Upper lobe of left lung (tissue), 6 donors: Measurements from ENCODE around the gene BTNL2. TPM values are rescaled to one million over a fixed set of nuclear protein-coding genes. Genes with fewer than 3 reads are reported as not detected.
A peak's percentile ranks its signal among the peaks of the same experiment; 100 is the strongest.

Experiments
- ATAC-seq, 2 donors: fragments of 200-7000 bp; cut with Tn5 transposase; one replicate each; pipeline ENCODE4 v1.9.1; 2022; ENCODE audit warnings: mild to moderate bottlenecking in 2 of 2, moderate library complexity in 2 of 2; ENCODE audit not compliant: low FRiP score in 2 of 2
- DNase-seq, 2 donors: peaks; one replicate each; pipeline ENCODE4 v3.0.0-alpha.2; 2019 to 2020
- H3K27ac ChIP-seq, 4 donors: fragments of 200-600 bp; sonication (generic); one replicate each; pipeline ENCODE4 v1.5.1; 2016 to 2019
- H3K27me3 ChIP-seq, 4 donors: fragments of 200-600 bp; sonication (generic); one replicate each; pipeline ENCODE4 v1.5.1; 2017 to 2019
- H3K36me3 ChIP-seq, 4 donors: fragments of 200-600 bp; sonication (generic); one replicate each; pipeline ENCODE4 v1.5.1; 2016 to 2019
- H3K4me1 ChIP-seq, 4 donors: fragments of 200-600 bp; sonication (generic); one replicate each; pipeline ENCODE4 v1.5.1; 2018 to 2019
- H3K4me3 ChIP-seq, 4 donors: fragments of 200-600 bp; sonication (generic); one replicate each; pipeline ENCODE4 v1.5.1; 2017 to 2019; ENCODE audit warnings: mild to moderate bottlenecking in 2 of 4, moderate library complexity in 1 of 4
- H3K9me3 ChIP-seq, 4 donors: fragments of 200-600 bp; sonication (generic); one replicate each; pipeline ENCODE4 v1.5.1; 2018 to 2019
- EP300 ChIP-seq, 4 donors: sonication (generic); formaldehyde crosslinking; IDR thresholded peaks; one replicate each; pipeline ENCODE4 v1.5.1; 2017; ENCODE audit warnings: antibody characterized with exemption in 4 of 4, control low read depth in 2 of 4
- POLR2A ChIP-seq, 4 donors: fragments of 450-650 bp; IDR thresholded peaks; one replicate each; pipeline ENCODE4 v1.5.1; 2016 to 2017; ENCODE audit warnings: antibody characterized with exemption in 4 of 4, mild to moderate bottlenecking in 2 of 4
- POLR2AphosphoS5 ChIP-seq, 2 donors: sonication (generic); formaldehyde crosslinking; IDR thresholded peaks; one replicate each; pipeline ENCODE4 v1.5.1; 2017; ENCODE audit warnings: antibody characterized with exemption in 2 of 2
- WGBS, 2 donors: methylation state at CpG; one replicate each; pipeline ENCODE4 v1.1.5; 2017 to 2018; 5-methylcytosine and 5-hydroxymethylcytosine counted together
- total RNA-seq, 6 donors: library from RNA; depleted of rRNA in 4 of 6; stranded (reverse); fragments of >200 nt in 4 of 6; gene quantifications; one replicate each; pipeline versions ENCODE4 v1.1.0 to v1.2.1, GENCODE V29; 2016 to 2021
- TF ChIP-seq, protein P1 (sequence below), 6 experiments: fragments of 450-650 bp in 4 of 6; fragments of 200-600 bp in 2 of 6; sonication (generic) in 2 of 6; IDR thresholded peaks; one replicate each; pipeline ENCODE4 v1.5.1; 2016 to 2019; ENCODE audit warnings: antibody characterized with exemption in 6 of 6
- donor health status: DM: no; HTN: no; CAD: no; lungs with moderate emphysema.
- donor health status: DM: no; HTN: yes; CAD: no; lungs with severe emphysema.

BTNL2 gene
- total RNA-seq, 6 donors from 2014 or later, result not detected

- TF ChIP-seq POLR2A (IDR thresholded peaks at IDR 0.05), result no peak
- TF ChIP-seq, protein P1, sequence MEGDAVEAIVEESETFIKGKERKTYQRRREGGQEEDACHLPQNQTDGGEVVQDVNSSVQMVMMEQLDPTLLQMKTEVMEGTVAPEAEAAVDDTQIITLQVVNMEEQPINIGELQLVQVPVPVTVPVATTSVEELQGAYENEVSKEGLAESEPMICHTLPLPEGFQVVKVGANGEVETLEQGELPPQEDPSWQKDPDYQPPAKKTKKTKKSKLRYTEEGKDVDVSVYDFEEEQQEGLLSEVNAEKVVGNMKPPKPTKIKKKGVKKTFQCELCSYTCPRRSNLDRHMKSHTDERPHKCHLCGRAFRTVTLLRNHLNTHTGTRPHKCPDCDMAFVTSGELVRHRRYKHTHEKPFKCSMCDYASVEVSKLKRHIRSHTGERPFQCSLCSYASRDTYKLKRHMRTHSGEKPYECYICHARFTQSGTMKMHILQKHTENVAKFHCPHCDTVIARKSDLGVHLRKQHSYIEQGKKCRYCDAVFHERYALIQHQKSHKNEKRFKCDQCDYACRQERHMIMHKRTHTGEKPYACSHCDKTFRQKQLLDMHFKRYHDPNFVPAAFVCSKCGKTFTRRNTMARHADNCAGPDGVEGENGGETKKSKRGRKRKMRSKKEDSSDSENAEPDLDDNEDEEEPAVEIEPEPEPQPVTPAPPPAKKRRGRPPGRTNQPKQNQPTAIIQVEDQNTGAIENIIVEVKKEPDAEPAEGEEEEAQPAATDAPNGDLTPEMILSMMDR (IDR thresholded peaks at IDR 0.05), result no peak
- no peak for TF ChIP-seq EP300 (IDR thresholded peaks at IDR 0.05)
- TF ChIP-seq POLR2AphosphoS5 (IDR thresholded peaks at IDR 0.05), result no peak
- no peak for ATAC-seq
- no peaks in the 10 kb centered on the region for H3K27me3 ChIP-seq
- no peaks in the 10 kb centered on the region for H3K4me1 ChIP-seq
- H3K4me3 ChIP-seq, result no peak overlapping the region
- no peaks in the 10 kb centered on the region for H3K9me3 ChIP-seq
- no peak for DNase-seq
- no peaks in the 10 kb centered on the region for H3K36me3 ChIP-seq
- H3K27ac ChIP-seq, result no peak overlapping the region
- 95 to 99% methylated on average over 3 of the region's 3 CpGs for WGBS, 2 donors
Observed at GRCh38 chr6:32424589-32425300, 17.8 kb upstream of the BTNL2 start.

- H3K4me3 ChIP-seq, result no peak overlapping the region
- H3K27me3 ChIP-seq, result peaks cover 0 to 3% (median 0%) of the 10 kb centered on the region in 4 donors
- no peaks in the 10 kb centered on the region for H3K9me3 ChIP-seq
- no peak overlapping the region for H3K27ac ChIP-seq
- TF ChIP-seq, protein P1 (IDR thresholded peaks at IDR 0.05), result no peak
- TF ChIP-seq POLR2A (IDR thresholded peaks at IDR 0.05) (no peak), EP300 (IDR thresholded peaks at IDR 0.05) (no peak), POLR2AphosphoS5 (IDR thresholded peaks at IDR 0.05) (no peak)
- H3K36me3 ChIP-seq, result no peaks in the 10 kb centered on the region
- DNase-seq (no peak), ATAC-seq (no peak)
- peaks cover 4 to 9% (median 7%) of the 10 kb centered on the region in 4 donors for H3K4me1 ChIP-seq
- 78 to 84% methylated on average over 3 of the region's 3 CpGs for WGBS, 2 donors
Observed at GRCh38 chr6:32416036-32416435, 9.1 kb upstream of the BTNL2 start.

DNA sequence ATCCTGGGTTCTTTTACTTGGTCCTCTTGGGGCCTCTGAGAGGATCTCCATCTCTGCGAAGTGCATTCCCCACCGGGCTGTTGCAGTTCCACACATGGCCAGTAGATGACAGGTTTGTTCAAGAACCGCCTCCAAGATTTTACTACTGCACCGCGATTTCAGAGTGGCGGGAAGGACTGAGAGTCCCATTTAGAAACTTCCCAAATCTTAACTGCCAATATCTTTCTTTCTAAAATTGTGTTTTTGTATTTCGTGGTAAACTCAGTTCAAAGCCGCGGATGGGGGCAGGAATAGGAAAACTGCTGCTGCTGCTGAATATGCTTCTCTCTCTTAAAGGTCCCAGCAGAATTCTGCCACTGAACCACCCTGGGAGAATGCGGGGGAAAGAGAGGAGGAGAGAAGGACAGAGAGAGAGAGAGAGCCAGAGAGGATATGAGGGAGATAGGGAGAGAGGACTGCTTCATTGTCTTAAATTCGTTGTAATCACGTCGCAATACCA is 8.6 kb upstream of the BTNL2 start:
- 9 to 10% methylated on average over 13 of the region's 13 CpGs for WGBS, 2 donors
- ATAC-seq (peak; percentile 90 to 91), DNase-seq (peak in 1 of 2 donors; percentile 75)
- Histone ChIP-seq H3K27ac (no peak overlapping the region), H3K4me3 (peak overlapping the region in 1 of 4 donors; percentile 18), H3K27me3 (peaks cover 0 to 3% (median 0%) of the 10 kb centered on the region in 4 donors), H3K4me1 (peaks cover 4 to 9% (median 7%) of the 10 kb centered on the region in 4 donors), H3K36me3 (no peaks in the 10 kb centered on the region), H3K9me3 (no peaks in the 10 kb centered on the region)
- TF ChIP-seq, protein P1 (IDR thresholded peaks at IDR 0.05), result peak; percentile 88 to 100 (median 92)
- no peak for TF ChIP-seq POLR2AphosphoS5 (IDR thresholded peaks at IDR 0.05)

DNA sequence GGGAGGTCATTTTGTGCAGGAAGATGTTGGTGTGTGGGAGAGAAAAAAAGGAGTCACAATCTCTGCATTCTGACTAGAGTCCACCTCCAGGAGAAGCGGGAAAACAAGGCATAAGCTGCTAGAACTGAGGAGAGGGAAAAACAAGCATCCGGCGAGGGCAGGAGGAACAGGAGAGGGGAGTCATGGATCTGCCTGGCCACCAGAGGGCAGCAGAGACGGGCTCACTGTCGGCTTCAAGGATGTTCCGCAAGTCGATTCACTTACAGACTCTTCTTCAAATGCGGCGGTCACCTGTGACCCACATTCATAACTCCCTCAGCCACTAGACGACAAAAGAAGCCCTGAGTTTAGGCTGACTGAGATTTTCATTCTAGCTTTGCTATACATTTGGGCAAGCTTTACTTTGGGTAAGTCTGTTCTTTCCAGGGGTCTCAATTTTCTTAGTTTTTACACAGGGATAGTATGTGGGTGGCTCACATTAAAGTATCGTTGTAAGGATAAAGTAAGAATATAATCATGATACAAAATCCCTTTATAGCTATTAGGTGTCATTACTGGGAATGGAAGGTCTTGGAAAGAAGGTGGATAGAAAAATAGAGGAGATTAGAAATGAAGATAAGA is 6.6 kb upstream of the BTNL2 start:
- Histone ChIP-seq H3K9me3 (no peaks in the 10 kb centered on the region), H3K4me3 (no peak overlapping the region), H3K36me3 (no peaks in the 10 kb centered on the region), H3K27me3 (peaks cover 0 to 3% (median 0%) of the 10 kb centered on the region in 4 donors), H3K4me1 (peaks cover 4 to 9% (median 7%) of the 10 kb centered on the region in 4 donors), H3K27ac (no peak overlapping the region)
- DNase-seq, result peak in 1 of 2 donors; percentile 86
- peak; percentile 92 to 93 for ATAC-seq
- TF ChIP-seq, protein P1 (IDR thresholded peaks at IDR 0.05), result peak; percentile 83 to 92 (median 90)
- no peak for TF ChIP-seq EP300 (IDR thresholded peaks at IDR 0.05)
- WGBS, 2 donors, result 7 to 9% methylated on average over 11 of the region's 11 CpGs
